AG09309 (cell line): ENCODE results near the gene BACE2.

Experiments
- DNase-seq: peaks from one replicate; pipeline ENCODE4 v3.0.0-alpha.2; 2010; ENCODE audit warnings: low read depth
- H3K4me3 ChIP-seq: 2 replicates; pipeline ENCODE4 v1.5.1; 2011; ENCODE audit warnings: mild to moderate bottlenecking, low read depth, low read length, moderate library complexity; ENCODE audit not compliant: control insufficient read depth
- TF ChIP-seq, protein P1 (sequence below): IDR thresholded peaks from 2 replicates; pipeline ENCODE4 v1.5.1; 2011; ENCODE audit warnings: mild to moderate bottlenecking, low read depth, low read length, inconsistent platforms; ENCODE audit not compliant: insufficient read depth, control insufficient read depth; ENCODE audit errors: missing control alignments

The BACE2 gene

GRCh38 chr21:41138711-41139110 is 29.2 kb upstream of the BACE2 start:
- no peak overlapping the region for H3K4me3 ChIP-seq
- TF ChIP-seq, protein P1, sequence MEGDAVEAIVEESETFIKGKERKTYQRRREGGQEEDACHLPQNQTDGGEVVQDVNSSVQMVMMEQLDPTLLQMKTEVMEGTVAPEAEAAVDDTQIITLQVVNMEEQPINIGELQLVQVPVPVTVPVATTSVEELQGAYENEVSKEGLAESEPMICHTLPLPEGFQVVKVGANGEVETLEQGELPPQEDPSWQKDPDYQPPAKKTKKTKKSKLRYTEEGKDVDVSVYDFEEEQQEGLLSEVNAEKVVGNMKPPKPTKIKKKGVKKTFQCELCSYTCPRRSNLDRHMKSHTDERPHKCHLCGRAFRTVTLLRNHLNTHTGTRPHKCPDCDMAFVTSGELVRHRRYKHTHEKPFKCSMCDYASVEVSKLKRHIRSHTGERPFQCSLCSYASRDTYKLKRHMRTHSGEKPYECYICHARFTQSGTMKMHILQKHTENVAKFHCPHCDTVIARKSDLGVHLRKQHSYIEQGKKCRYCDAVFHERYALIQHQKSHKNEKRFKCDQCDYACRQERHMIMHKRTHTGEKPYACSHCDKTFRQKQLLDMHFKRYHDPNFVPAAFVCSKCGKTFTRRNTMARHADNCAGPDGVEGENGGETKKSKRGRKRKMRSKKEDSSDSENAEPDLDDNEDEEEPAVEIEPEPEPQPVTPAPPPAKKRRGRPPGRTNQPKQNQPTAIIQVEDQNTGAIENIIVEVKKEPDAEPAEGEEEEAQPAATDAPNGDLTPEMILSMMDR: no peak
- no peak for DNase-seq

DNA sequence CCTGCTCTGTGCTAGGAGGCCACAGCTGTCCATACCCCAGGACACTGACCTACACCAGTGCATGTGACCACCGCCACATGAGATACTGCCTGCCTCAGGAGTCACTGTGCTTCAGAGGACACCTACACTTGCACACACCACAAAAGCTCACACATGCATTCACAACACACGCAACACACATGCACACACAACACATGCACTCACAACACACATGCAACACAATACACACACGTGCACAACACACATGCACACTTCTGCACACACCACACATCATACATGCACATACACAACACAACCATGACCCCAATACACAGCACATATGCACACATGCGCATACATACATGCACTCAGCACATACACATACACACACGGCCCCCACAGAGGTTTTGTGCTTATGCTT is 28.7 kb upstream of the BACE2 start:
- DNase-seq: no peak
- no peak overlapping the region for H3K4me3 ChIP-seq
- TF ChIP-seq, protein P1: no peak

DNA sequence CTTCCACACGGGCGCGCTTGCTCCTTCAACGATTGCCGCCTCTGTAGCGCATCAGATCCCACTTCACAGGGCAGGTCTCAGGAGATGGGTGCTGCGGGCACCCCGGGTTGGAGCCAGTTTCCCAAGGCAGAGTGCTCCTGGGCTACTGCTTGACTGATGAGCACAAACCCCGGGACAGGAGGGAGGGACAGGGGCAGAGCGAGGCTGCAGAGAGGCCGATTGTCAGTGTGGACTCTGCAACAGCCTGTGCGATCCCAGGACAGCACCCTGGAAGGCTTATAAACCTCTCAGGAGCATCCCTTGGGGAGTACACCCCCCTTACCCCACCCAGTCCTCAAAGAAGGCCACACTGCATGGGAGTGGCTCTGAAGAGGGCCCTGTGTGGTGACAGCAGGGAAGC is 28.0 kb upstream of the BACE2 start:
- TF ChIP-seq, protein P1: no peak
- no peak for DNase-seq

DNA sequence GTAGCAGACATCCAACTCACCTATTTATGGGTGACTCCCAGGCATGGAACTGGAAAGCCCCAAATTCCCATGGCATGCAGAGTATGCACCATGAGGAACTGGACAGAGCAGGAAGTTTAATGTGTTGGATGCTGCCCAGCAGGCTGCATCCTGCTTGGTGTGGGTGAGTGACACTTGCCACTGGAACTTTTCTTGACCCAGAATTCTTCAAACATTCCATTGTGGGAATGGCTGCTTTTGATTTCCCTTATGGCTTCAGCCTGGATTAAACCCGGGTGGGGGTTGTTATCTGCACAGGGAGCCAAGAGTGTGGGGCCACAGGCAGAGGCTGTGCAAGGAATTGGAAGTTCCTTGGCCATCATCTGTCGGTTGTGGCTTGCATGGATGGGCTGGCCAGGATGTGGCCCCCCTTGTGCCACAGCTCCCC is 26.9 kb upstream of the BACE2 start:
- H3K4me3 ChIP-seq: no peak overlapping the region
- peak; percentile 33 for DNase-seq
- TF ChIP-seq, protein P1: no peak

More for the DNA sequence above, 28.0 kb upstream of the BACE2 start:
- no peak overlapping the region for H3K4me3 ChIP-seq

- peak; percentile 55 for DNase-seq
- H3K4me3 ChIP-seq: no peak overlapping the region
- TF ChIP-seq, protein P1: no peak
Observed at GRCh38 chr21:41142051-41142795, 25.7 kb upstream of the BACE2 start.

- no peak for DNase-seq
- no peak overlapping the region for H3K4me3 ChIP-seq
- TF ChIP-seq, protein P1: no peak
Observed at GRCh38 chr21:41143596-41144325, 24.2 kb upstream of the BACE2 start.
